B cell (primary cell): ENCODE data around the gene ADGRV1. TPM values are rescaled to one million over a fixed set of nuclear protein-coding genes. Genes with fewer than 3 reads are reported as not detected.

Experiments
- ATAC-seq: fragments of 200-7000 bp; cut with Tn5 transposase; one replicate; pipeline ENCODE4 v1.10.0; 2021; ENCODE audit warnings: low read depth, mild to moderate bottlenecking, moderate number of reproducible peaks, moderate library complexity
- CTCF ChIA-PET: fragments of 350-600 bp; sonication (Branson Sonifier 250); formaldehyde crosslinking; loops from one replicate; lab custom pipeline; 2021; ENCODE audit warnings: antibody characterized with exemption, inconsistent platforms; lab: Charles Lee
- POLR2A ChIA-PET: fragments of 350-600 bp; sonication (Branson Sonifier 250); formaldehyde crosslinking; loops from one replicate; lab custom pipeline; 2021; ENCODE audit warnings: antibody characterized with exemption; lab: Charles Lee
- DNase-seq: peaks from one replicate; pipeline ENCODE4 v3.0.0; 2013
- H2AFZ ChIP-seq: 2 replicates; pipeline ENCODE4 v1.6.1; 2012; ENCODE audit warnings: mild to moderate bottlenecking, low read depth, low read length; ENCODE audit not compliant: insufficient read depth, poor library complexity, severe bottlenecking
- H3K27ac ChIP-seq, 2 donors: 1 replicate in 1 of 2; 2 replicates in 1 of 2; pipeline ENCODE4 v1.5.1; 2012 to 2013; ENCODE audit warnings: low read length in 2 of 2, mild to moderate bottlenecking in 2 of 2, moderate library complexity in 1 of 2
- H3K27me3 ChIP-seq, 4 experiments: fragments of 200-600 bp in 1 of 4; sonication (generic) in 1 of 4; replicated peaks in 1 of 4; 1 replicate in 2 of 4; 2 replicates in 2 of 4; pipeline versions ENCODE4 v1.6.1 to v1.7.0; 2013 to 2016; ENCODE audit warnings: low read length in 3 of 4, mild to moderate bottlenecking in 2 of 4, mixed read lengths in 1 of 4, moderate library complexity in 1 of 4; ENCODE audit not compliant: insufficient read depth in 4 of 4, control insufficient read depth in 3 of 4; ENCODE audit errors: control extremely low read depth in 1 of 4
- H3K36me3 ChIP-seq, 2 experiments: replicated peaks in 1 of 2; 1 replicate in 1 of 2; 2 replicates in 1 of 2; pipeline versions ENCODE4 v1.6.1 to v1.7.1; 2013; ENCODE audit warnings: low read length in 1 of 2; ENCODE audit not compliant: insufficient read depth in 2 of 2, control insufficient read depth in 1 of 2; ENCODE audit errors: control extremely low read depth in 1 of 2, extremely low read depth in 1 of 2
- H3K4me1 ChIP-seq, 2 donors: fragments of 200-600 bp in 1 of 2; sonication (generic) in 1 of 2; 1 replicate in 1 of 2; 2 replicates in 1 of 2; pipeline versions ENCODE4 v1.5.1 to v1.6.1; 2013 to 2017; ENCODE audit warnings: low read length in 2 of 2; ENCODE audit not compliant: control insufficient read depth in 2 of 2, insufficient read depth in 2 of 2
- H3K4me2 ChIP-seq: replicated peaks from 2 replicates; pipeline ENCODE3; 2012; ENCODE audit warnings: mild to moderate bottlenecking, low read depth, low read length; ENCODE audit not compliant: poor library complexity, severe bottlenecking
- H3K4me3 ChIP-seq, 5 experiments: fragments of 200-600 bp in 1 of 5; sonication (generic) in 1 of 5; 1 replicate in 3 of 5; 2 replicates in 2 of 5; pipeline versions ENCODE4 v1.5.1 to v1.7.0; 2011 to 2016; ENCODE audit warnings: low read length in 4 of 5, mild to moderate bottlenecking in 4 of 5, low read depth in 2 of 5, control low read depth in 1 of 5, moderate library complexity in 1 of 5; ENCODE audit not compliant: insufficient read depth in 1 of 5; ENCODE audit errors: control extremely low read depth in 1 of 5, extremely low read depth in 1 of 5
- H3K79me2 ChIP-seq: fragments of 200-600 bp; sonication (generic); one replicate; pipeline ENCODE4 v1.6.0; 2016; ENCODE audit warnings: low read length; ENCODE audit not compliant: control insufficient read depth, insufficient read depth
- H3K9ac ChIP-seq: fragments of 200-600 bp; sonication (generic); 2 replicates; pipeline ENCODE4 v1.6.1; 2017; ENCODE audit warnings: mild to moderate bottlenecking, low read length, moderate library complexity
- H3K9me3 ChIP-seq, 3 donors: one replicate each; pipeline versions ENCODE4 v1.6.1 to v1.7.1; 2013; ENCODE audit warnings: low read length in 2 of 3; ENCODE audit not compliant: control insufficient read depth in 2 of 3, insufficient read depth in 1 of 3; ENCODE audit errors: control extremely low read depth in 1 of 3
- H4K20me1 ChIP-seq: 2 replicates; pipeline ENCODE4 v1.6.0; 2012; ENCODE audit warnings: mild to moderate bottlenecking, low read length; ENCODE audit not compliant: insufficient read depth, control insufficient read depth, poor library complexity, severe bottlenecking
- H3K27ac Mint-ChIP-seq: one replicate; pipeline ENCODE4 v1.8.0; 2021; ENCODE audit warnings: mixed read lengths
- H3K27me3 Mint-ChIP-seq: one replicate; pipeline ENCODE4 v1.8.0; 2021; ENCODE audit warnings: mixed read lengths
- H3K4me1 Mint-ChIP-seq: one replicate; pipeline ENCODE4 v1.8.0; 2021; ENCODE audit warnings: mixed read lengths
- H3K4me3 Mint-ChIP-seq: one replicate; pipeline ENCODE4 v1.8.0; 2021; ENCODE audit warnings: mixed read lengths
- H3K9me3 Mint-ChIP-seq: one replicate; pipeline ENCODE4 v1.8.0; 2022; ENCODE audit warnings: mixed read lengths; ENCODE audit not compliant: insufficient read depth
- CTCF ChIP-seq: fragments of 200-600 bp; IDR thresholded peaks from one replicate; pipeline ENCODE4 v1.8.0; 2022; ENCODE audit warnings: antibody characterized with exemption, mild to moderate bottlenecking
- EZH2 ChIP-seq: IDR thresholded peaks from 2 replicates; pipeline ENCODE4 v1.6.1; 2012; ENCODE audit warnings: borderline replicate concordance, low read depth, mild to moderate bottlenecking, moderate library complexity, low read length; ENCODE audit not compliant: insufficient read depth, poor library complexity, severe bottlenecking
- WGBS: methylation state at CpG from one replicate; pipeline ENCODE4 v1.1.5; 2013; ENCODE audit warnings: missing lambda C conversion rate; ENCODE audit not compliant: insufficient coverage; 5-methylcytosine and 5-hydroxymethylcytosine counted together
- intact Hi-C: fragments of 100-400 bp; cut with micrococcal nuclease; formaldehyde crosslinking; loops from one replicate; pipeline ENCODE4 v1.10.0; 2022
- polyA plus RNA-seq: library from polyadenylated mRNA; depleted of rRNA; stranded (reverse); fragments of >200 nt; gene quantifications from 2 replicates; pipeline ENCODE4 v1.2.3, GENCODE V29; 2012
- total RNA-seq, 2 donors: library from RNA; stranded (reverse); fragments of 120-200 nt in 1 of 2; gene quantifications; 1 replicate in 1 of 2; 2 replicates in 1 of 2; pipeline versions ENCODE4 v1.2.3 to v1.2.4, GENCODE V29; 2013 to 2022

The ADGRV1 gene
- total and polyA plus RNA-seq, 2 donors (not counting 1 experiment from before 2014, with no cell fraction given) = 0.07 TPM; not detected in 1

DNA sequence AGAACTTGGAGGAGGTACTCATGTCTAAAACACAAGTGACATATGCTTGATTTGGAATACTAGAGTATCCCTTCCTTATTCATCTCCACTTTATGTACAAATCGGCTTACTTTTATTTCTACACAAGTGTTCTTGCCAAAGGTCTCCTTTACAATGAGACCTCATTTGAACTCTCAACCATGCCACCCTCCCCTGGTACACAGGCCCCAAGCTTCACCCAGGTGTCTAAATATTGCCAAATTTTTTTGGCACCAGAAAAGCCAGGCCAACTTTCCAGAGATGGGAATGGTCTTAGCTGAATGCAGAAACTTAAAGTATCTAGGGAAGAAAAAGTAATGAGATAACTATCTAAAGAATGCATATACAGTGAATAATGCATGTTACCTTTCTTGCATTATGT, 48.2 kb upstream of the ADGRV1 start:
- H3K4me3 ChIP-seq = no peak overlapping the region
- ChIA-PET CTCF (interaction anchor here (0.7 kb wide), 1 partner anchor 47 kb away, joined by 4 read pairs; no protein-coding TSS in a partner anchor), POLR2A (no interaction called here)
- H3K9ac ChIP-seq = no peak overlapping the region
- no peaks in the 10 kb centered on the region for H3K36me3 ChIP-seq
- no peak for DNase-seq
- H3K27ac ChIP-seq = no peak overlapping the region
- H3K4me2 ChIP-seq = no peak overlapping the region
- WGBS = 100% methylated on average over 1 of the region's 1 CpG
- no peaks in the 10 kb centered on the region for H3K9me3 ChIP-seq
- TF ChIP-seq CTCF (no peak), EZH2 (no peak)
- Mint-ChIP-seq H3K4me3 (no peak overlapping the region), H3K27me3 (no peaks in the 10 kb centered on the region), H3K9me3 (no peaks in the 10 kb centered on the region), H3K4me1 (no peaks in the 10 kb centered on the region), H3K27ac (no peak overlapping the region)
- H3K27me3 ChIP-seq = no peaks in the 10 kb centered on the region
- H3K79me2 ChIP-seq = no peaks in the 10 kb centered on the region
- H4K20me1 ChIP-seq = no peaks in the 10 kb centered on the region
- no peak for ATAC-seq
- intact Hi-C loops = no loop called here
- no peak overlapping the region for H2AFZ ChIP-seq
- H3K4me1 ChIP-seq = no peaks in the 10 kb centered on the region

DNA sequence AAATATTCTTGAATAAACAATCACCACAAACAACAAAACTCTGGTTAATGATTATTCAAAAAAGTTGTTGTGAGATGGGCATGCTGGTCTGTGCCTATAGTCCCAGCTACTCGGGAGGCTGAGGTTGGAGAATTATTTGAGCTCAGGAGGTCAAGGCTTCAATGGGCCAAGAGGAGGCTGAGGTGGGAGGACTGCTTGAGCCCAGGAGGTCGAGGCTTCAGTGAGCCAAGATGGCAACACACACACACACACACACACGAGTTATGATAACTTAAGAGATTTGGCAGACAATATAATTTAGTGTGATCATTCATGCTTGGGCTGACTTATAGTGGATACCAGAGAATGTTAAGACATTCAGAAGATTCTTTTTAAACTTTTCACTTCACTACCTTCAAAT, 44.1 kb upstream of the ADGRV1 start:
- H3K4me1 Mint-ChIP-seq = peaks cover 5% of the 10 kb centered on the region
- CTCF ChIA-PET = no interaction called here
- no peak for DNase-seq
- Histone ChIP-seq H3K4me2 (no peak overlapping the region), H3K27ac (no peak overlapping the region), H4K20me1 (no peaks in the 10 kb centered on the region), H3K27me3 (no peaks in the 10 kb centered on the region), H3K36me3 (peaks cover 4 to 5% of the 10 kb centered on the region in 2 experiments), H3K4me1 (no peaks in the 10 kb centered on the region), H3K79me2 (no peaks in the 10 kb centered on the region), H3K4me3 (no peak overlapping the region), H3K9ac (no peak overlapping the region), H3K9me3 (no peaks in the 10 kb centered on the region), H2AFZ (no peak overlapping the region)
- no peak overlapping the region for H3K4me3 Mint-ChIP-seq
- H3K9me3 Mint-ChIP-seq = no peaks in the 10 kb centered on the region
- WGBS = no CpG with 5 or more reads among the region's 3 CpGs
- intact Hi-C loops = no loop called here
- TF ChIP-seq EZH2 (no peak), CTCF (no peak)
- no peak overlapping the region for H3K27ac Mint-ChIP-seq
- POLR2A ChIA-PET = no interaction called here
- no peaks in the 10 kb centered on the region for H3K27me3 Mint-ChIP-seq
- no peak for ATAC-seq
